NCI-H510A (cell line): ENCODE results near the gene TSR3.

Experiments
- DNase-seq: peaks from one replicate; lab custom pipeline; 2025; lab: John Stamatoyannopoulos, UW

The TSR3 gene

DNA sequence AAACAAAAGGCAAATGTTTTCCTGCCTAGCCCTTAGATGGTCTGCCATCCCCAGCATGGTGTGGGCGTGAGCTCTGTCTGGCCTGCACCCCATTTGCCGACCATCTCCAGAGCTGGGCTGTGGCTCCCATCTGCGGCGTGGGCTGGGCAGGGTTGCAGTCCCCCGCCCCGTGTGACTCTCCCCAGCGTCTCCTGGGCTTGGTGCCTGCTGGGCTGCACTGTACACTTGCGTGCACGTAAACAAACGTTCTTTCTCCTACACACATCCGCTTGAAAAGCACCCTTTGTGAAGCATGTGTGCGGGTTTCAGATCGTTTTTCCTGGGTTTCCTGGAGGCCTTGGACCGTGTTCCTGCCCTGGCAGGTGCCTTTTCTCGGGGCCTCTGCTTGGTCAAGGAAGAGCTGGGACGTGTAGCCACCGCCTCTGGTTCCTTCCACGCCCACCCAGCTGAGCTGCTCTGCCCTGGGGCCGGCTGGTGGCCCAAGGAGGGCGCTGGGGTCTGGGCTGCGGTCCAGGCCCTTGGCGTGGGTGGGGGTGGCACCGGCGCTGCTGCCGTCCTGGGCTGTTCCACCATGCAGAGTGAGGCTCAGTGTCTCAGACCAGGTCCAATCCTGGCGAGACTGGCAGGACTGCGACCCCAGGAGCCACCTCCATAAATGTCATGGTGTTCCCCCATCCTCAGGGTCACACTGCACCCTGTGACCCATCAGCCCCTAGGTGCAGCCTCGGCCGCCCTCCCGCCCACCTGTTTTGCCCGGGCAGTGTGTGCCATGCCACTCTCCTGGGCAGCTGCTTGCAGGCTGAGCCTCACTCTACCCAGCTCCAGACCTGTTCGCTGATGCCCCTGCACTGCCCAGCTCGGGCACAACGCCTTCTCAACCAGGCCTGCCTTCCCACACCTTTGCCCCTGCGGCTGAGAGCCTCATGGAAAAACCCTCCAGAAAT is 28.1 kb downstream of the TSR3 start:
- DNase-seq: no peak

DNA sequence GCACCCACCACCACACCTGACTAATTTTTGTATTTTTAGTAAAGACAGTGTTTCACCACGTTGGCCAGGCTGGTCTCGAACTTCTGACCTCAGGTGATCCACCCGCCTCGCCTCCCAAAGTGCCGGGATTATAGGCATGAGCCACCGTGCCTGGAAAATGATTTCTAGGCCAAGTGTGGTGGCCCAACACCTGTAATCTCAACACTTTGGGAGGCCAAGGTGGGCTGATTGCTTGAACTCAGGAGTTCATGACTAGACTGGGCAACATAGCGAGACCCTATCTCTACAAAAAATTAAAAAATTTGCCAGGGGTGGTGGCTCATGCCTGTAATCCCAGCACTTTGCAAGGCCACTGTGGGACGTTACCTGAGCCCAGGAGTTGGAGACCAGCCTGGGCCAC is 29.3 kb downstream of the TSR3 start:
- DNase-seq: no peak

DNA sequence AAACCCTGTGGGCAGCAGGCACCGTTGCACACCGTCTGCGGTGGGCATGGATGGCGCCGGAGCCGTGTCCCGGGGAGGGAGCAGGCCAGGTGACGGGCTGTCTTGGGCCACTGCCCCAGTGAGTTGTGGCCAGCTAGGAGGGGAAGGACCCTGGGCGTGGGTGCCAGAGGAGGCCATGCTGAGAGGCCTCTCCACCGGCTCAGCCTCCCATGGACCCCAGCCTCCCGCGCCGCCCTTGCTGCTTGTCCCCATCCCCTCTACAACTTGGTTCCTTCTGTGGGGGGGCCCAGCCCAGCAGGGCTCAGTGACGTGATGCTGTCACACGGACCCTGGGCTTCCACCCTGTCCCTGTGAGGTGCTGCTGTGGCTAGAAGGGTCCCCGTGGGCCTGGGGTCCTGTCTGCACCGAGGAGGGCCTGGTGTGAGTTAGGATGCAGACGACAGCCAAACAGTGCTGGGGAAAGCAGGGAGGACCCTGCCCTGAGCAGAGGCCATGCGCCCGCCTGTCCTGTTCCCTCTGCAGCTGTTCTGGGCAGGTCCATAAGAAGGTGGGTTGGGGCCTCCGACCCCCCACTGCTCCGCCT is 30.9 kb downstream of the TSR3 start:
- DNase-seq: no peak

DNA sequence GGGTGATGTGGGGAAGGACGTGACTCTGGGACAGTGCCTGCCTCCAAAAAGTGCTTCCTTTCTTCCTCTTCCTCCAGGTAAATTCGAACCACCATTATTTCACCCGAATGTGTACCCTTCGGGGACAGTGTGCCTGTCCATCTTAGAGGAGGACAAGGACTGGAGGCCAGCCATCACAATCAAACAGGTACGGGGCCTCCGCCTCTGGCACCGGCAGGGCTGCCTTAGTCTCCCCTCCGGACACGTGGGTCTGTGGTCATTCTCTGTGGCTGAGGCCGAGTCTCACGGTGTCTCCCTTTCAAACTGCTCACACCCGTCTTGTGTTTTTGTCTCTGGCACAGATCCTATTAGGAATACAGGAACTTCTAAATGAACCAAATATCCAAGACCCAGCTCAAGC is 31.6 kb downstream of the TSR3 start:
- DNase-seq: no peak

DNA sequence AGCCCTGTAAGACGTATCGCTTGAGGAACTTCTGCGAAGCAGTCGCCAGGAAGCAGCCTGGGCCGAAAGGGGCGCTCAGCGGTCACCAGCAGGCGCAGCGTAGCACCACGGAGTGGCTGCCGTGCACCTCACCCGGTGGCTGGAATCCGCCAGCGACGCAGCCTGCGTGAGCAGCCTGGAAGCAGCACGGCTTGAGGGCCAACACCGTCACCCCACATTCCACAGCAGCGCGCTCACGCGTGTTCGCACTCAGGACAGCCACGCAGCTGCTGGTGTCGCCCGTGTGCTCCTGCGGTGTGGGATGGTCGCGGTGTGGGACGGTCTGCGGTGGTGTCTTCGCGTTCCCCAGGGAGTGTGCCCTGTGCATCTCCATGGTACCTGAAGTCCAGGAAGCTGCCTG is 32.6 kb downstream of the TSR3 start:
- DNase-seq: no peak

DNA sequence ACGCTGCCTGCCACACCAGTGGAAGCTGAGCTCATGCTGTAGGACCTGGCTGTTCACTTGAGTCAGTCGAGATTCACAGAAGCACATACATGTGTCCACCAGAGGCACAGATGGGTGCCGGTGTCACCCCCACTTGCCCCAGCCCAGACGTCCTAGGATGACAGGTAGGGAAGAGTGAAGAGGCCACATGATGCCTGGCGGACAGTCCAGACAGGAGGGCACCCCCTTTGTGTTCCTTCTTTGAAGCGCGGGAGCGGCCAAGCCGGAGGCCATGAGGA is 33.5 kb downstream of the TSR3 start:
- DNase-seq: no peak

DNA sequence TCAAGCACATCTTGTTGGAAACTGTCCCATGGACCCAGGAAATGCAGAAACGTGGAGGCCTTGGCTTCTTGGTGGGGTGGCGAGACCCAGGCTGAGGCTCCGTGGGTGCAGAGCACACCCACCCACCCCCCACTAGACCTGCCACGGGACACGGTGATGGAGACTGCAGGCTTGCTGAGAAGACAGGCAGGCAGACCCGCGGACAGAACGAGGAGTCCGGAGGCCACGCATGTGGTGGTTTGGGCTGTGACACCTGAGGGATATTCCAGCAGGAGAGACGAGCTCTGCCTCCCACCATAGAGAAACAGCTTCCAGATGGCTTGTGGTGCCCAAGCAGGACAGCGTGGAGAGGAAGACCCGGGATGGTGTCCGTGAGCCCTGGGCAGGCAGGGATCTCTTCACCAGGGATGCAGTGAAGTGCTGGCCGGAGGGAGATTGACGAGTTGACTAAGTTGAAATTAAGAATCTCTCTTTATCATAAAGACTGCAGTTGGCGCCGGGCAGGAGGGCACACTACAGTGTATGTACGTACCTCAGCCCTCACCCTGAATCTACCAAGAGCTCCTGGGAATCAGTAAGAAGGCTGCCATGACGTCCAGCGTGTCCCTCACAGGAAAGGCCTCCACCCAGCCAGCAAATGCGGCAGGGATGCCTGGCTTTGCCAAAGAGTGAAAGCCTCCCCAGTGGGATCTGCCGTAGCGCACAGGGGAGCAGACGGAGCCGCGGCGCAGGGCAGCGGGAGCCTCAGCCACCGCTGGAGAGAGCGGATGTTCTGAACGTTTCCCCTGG is 34.0 kb downstream of the TSR3 start:
- no peak for DNase-seq

DNA sequence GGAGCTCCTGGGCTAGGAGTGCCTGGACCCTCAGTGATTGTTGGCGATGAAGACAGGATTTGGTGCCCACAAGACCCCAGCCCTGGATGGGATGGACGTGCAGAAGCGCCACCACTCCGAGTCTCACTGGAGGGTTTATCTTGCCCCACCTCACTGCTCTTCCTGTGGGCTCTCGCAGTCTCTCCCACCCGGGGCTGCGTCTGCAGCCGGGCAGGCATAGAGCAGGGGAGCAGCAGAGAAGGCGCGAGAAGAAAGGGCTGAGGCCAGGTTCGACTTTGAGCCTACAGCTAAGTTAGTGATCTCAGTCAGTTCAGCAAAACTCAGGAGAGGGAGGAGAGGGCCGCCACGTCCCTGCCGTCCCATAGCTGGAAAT is 35.7 kb downstream of the TSR3 start:
- DNase-seq: no peak

DNA sequence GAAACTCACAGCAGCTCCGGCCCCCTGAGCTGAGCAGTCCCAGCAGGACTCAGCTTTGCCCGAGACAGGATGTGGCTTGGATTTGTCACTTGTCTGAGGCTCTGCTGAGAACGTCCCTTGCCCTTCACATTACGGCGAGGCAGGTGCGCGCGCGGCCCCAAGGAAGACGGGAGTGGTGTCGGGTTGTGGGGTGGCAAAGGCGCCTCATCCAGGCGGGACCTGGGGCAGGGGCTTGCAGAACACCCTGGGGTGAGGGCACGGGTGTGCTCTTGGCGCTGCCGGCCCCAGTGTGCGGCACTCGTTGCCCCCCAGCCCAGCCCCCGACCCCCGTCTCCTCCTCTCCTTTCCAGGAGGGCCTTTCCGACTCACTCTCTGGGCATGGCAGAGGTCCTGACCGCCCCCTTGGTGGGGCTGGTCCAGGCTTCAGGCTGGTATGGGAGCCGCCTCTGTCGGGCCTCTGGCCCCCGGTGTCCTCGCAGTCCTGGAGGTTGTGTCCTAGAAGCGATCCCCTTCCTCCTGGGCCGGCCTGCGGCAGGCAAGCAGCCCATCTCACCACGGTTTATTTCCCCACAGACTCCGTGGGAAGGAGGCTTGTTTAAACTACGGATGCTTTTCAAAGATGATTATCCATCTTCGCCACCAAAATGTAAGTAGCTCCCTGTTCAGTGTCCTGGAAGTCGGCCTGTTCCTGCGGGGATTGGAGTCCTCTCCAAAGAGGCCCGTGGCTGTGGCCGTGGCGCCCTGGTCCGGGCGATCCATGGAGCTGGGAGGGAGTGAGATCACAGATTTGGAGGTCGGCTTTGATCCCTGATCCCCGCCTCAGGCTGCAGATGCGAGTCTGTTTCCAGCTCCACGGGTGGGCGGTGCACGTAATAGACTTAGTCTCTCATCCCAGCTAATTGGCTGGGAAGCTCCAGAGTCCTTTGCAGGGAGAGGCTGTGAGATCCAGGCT is 36.3 kb downstream of the TSR3 start:
- DNase-seq: no peak

DNA sequence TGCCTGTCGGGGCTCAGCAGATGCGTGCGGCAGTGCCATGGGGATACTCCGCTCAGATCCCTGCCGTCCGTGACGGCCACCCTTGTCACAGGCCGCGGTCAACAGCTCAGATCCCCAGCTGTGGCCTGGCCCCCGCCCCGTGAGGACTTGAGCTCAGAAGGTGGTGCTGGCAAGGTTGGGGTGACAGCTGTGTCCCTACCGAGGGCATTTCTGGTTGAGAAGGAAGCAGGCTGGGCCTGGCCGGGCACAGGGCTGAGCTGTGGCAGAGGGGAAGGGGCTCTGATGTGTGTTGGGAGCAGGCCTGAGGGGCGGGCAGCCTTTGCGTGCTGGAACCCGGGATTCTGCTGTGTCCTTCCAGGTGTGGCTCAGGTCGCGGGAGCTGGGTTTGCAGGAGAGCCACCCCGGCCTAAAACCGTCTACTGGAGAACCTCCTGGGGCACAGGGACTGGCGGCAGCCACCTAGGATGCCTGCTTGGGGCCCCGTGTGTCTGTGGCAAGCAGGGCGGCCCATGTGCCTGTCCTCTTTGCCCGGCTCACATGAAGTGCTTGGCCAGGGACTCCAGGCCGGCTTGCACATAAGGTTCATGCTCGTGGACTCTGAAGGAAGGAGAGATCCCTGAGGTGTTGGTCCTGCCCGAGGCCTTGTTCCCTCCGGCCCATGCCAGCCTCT is 37.1 kb downstream of the TSR3 start:
- no peak for DNase-seq

DNA sequence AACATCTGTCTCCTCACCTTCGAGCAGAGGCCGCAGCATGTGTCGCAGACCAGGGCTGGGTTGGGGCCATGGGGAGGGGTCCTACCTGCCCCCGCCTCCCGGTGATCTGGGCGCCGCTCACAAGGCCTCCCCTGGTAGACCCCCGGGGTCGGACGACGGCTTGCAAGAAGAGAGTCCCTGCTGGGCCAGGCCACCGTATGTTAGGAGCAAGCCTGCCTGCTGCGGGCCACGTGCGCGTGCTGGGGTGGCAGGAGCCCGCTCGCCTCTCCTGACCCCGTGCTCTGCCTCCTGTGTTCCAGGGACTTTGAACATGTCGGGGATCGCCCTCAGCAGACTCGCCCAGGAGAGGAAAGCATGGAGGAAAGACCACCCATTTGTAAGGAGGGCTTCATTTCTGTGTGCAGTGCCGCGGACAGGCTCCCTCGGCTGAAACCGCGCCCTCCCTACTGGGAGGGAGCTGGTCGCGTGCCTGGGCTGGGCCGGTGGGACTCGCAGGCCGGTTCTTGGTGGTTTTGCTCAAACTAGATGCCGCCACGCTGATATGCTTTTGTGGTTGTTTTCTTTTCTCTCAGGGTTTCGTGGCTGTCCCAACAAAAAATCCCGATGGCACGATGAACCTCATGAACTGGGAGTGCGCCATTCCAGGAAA is 37.8 kb downstream of the TSR3 start:
- DNase-seq: no peak

DNA sequence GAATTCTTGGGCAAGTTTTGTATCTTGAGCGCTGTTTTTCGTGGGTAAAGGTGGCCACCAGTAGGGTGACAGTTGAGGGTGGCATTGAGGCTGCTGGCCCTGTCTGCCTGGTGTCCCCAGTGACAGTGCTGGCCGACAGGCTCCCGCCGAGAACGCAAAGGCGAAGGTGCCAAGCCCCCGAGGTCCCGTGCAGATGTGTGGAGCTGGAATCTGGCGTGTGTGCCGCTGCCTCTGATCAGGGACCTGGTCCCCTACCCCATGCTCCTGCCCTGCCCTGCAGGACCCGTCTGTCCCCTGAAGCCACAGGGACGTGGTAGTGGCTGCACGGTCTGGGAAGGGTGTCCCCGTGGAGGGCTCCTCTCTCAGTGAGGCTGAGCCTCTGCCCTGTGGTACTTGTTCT is 38.8 kb downstream of the TSR3 start:
- DNase-seq: no peak

DNA sequence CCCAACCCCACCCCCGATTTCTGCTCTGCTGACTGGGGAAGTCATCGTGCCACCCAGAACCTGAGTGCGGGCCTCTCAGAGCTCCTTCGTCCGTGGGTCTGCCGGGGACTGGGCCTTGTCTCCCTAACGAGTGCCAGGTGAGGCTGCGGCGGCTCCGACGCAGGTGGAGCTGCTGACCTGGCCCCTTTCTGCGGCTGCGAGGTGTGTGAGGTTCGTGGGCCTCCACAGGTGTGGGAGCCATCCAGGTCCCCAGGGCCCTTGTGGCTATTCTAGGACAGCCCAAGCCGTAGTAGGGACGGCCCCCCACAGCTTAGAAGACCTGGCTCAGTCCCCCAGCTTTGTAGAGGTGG is 39.2 kb downstream of the TSR3 start:
- no peak for DNase-seq

DNA sequence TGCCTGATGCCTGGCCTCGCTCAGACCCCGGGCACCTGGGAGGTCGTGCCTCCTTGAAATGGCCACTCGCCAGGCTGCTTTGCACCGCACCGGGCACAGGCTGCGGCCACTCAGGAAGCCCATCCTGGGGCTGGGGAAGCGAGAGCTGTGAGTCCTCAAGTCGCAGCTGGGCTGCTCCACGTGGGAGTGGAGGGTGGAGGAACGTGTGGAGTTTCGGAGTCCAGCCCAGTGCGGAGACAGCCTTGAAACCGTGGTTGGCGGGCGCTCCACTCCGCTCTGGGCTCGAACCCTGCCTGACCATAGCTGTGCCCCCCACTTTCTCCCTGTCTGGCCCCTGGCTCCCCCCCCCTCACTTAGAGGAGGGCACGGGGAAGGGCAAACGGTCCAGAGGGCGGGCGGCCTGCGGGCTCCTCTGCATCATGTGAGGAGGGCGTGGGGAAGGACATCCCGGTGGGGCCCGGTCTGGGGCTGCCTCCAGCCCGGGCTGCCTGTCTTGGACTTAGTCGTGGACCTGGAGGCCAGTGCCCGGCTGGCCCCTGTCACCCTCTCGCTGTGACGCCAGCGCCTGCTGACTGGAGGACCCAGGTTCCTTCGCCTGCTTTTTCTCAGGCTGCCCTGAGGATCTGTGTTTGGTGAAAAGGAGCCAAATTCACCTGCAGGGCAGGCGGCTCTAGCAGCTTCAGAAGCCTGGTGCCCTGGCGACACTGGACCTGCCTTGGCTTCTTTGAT is 39.8 kb downstream of the TSR3 start:
- DNase-seq: no peak

DNA sequence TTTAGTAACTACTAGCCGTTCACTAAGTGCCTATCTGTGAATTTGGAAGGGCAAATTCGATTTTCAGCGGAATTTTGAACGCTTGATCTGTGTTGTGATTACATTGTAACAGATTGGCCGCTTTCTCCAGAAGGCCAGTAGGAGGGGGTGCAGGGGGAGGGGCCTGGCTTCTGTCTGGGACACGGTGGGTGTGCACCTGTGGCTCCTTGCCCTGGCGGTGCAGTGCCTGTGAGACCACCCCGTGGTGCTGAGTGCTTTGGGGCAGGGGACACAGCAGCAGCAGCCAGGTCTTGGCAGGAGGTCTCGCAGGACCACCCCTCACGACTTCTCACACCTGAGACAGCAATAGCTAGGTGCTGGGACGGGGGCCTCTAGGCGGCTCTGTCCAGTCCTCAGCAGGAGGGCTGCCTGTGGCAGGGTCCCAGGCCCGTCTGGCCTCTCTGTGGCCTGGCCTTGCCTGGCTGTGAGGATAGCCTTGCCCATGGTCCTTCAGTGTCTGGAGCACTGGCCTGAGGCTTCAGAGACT is 40.4 kb downstream of the TSR3 start:
- DNase-seq: no peak

DNA sequence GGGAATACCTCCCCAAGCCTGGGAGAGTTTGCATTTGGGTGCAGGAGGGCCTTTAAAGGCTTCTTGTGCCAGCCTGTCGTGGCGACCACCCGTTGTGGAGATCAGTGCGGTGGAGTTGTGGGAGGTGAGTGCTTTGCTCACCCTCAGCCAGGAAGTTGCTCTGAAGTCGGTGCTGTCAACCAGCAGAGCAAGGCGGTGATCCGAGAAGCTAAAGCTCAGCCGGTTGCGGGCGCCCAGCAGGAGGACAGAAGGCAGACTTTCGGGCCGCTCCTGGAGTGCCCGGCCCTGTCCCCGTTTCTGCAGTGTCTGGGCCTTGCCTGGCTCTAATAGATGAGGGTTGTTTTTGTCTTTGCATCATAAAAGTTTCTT is 40.9 kb downstream of the TSR3 start:
- no peak for DNase-seq

DNA sequence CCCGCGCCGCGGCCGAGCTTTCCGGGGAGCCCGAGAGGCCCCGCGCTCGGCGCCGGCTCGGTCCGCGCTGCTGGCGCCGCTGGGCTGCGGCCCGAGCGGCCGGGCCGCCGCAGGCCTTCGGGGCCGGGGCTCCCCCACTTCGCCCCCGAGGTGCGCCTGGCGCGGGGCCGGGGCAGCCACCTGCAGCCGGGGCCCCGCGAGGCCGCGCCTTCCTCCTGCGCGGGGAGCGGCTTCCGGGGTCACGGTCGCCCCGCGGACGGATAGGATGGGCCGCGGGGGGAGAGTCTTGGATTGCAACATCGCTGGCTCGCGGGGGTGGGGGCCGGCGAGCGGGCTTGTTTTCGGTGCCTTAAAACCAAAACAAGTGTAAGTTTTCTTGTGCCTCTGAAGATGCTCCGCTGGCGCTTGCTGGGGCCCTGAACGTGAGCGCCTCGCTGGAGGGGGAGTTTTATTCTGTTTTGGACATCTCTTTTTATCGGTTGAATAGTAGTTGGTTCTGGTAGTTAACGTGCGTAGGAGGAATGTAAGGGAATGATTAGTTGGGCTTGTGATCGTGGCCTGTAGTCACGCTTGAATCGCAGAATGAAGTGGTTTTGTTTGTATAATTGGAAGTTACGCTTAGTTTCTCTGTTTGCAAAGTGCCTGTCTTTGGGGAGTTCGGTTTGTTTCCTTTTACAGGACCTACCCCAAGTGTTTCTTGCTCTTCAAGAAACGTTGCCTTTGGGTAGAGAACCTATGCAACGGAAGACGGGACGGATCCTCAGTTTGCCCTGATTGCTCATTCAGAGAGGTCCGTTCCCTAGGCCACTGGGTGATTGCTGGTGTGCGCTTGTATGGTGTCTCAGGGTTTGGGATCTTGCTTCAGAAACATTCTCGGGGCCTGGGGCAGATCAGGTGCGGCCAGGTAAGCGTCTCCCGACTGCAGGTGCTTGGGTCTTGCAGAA is 41.5 kb downstream of the TSR3 start:
- DNase-seq: no peak

DNA sequence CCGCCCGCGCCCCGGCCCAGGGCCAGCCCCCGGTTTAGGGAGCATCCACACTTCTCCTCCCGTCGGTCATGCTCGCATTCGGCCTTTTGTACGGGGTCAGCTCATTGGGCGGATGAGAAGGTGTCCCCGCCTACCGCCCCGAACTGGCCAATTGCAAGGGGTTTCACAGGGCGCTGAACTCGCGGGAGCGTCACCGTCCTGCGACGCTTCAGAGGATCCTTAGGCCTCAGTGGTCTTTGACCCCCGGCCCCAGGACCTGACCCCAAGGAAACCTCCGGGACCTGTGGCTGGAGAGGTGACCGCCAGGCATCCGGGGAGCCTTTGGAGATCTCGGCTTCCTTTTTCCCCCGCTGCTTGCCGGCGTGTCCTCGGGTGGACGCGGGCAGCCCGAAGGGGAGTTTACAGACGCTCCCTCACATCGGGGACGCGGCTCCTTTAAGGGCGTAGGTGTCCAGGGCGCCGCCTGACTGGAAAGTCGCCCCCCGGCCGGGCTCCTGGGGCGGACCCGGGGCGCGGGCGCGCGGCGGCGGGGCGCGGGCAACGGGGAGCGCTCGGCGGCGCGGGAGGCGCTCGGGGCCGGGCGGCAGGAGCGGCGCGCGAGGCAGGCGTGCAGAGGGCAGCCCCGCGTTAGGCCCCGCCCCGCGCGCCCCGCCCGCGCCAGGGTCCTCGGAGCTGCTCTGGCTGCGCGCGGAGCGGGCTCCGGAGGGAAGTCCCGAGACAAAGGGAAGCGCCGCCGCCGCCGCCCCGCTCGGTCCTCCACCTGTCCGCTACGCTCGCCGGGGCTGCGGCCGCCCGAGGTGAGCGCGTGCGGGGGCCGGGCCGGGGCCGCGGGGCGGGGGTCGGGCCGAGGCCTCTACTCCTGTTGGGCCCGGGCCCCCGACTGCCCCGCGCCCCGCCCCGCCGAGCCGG is 42.4 kb downstream of the TSR3 start, which contains the start of gene UBE2I:
TSS of gene UBE2I (plus strand) at position 660 of the 909 bp plus-strand sequence. CDS start 4,395 bp downstream, outside the sequence.
- peak; percentile 85 for DNase-seq
